Thyroid gland (tissue), 4 donors: ENCODE measurements around the gene GNPDA1. TPM values are rescaled to one million over a fixed set of nuclear protein-coding genes. Genes with fewer than 3 reads are reported as not detected.

Source experiments
- DNase-seq, 2 donors: peaks; one replicate each; pipeline ENCODE4 v3.0.0-alpha.2; 2019
- H3K27ac ChIP-seq, 3 donors: fragments of 200-600 bp; sonication (generic); 1 replicate in 2 of 3; 2 replicates in 1 of 3; pipeline ENCODE4 v1.5.1; 2016 to 2019; ENCODE audit warnings: mild to moderate bottlenecking in 1 of 3, moderate library complexity in 1 of 3
- H3K27me3 ChIP-seq: fragments of 200-600 bp; sonication (generic); one replicate; pipeline ENCODE4 v1.5.1; 2019
- H3K36me3 ChIP-seq, 2 donors: fragments of 200-600 bp; sonication (generic); one replicate each; pipeline ENCODE4 v1.5.1; 2016 to 2019
- H3K4me1 ChIP-seq, 2 donors: fragments of 200-600 bp; sonication (generic); one replicate each; pipeline ENCODE4 v1.5.1; 2017 to 2019
- H3K4me3 ChIP-seq, 3 donors: fragments of 200-600 bp; sonication (generic); replicated peaks in 1 of 3; 1 replicate in 2 of 3; 2 replicates in 1 of 3; pipeline ENCODE4 v1.5.1; 2016; ENCODE audit warnings: mild to moderate bottlenecking in 1 of 3
- H3K9me3 ChIP-seq: fragments of 200-600 bp; sonication (generic); one replicate; pipeline ENCODE4 v1.5.1; 2017
- POLR2A ChIP-seq, 2 donors: fragments of 450-650 bp; IDR thresholded peaks; one replicate each; pipeline ENCODE4 v1.6.1; 2017; ENCODE audit warnings: antibody characterized with exemption in 2 of 2, mild to moderate bottlenecking in 2 of 2, moderate library complexity in 1 of 2
- WGBS, 2 donors: methylation state at CpG; one replicate each; pipeline ENCODE4 v1.1.5; 2017; 5-methylcytosine and 5-hydroxymethylcytosine counted together
- intact Hi-C: fragments of 100-400 bp; cut with DNase I; formaldehyde crosslinking; loops from one replicate; pipeline ENCODE4 v1.15.1; 2023
- total RNA-seq, 4 donors: library from RNA; depleted of rRNA; stranded (reverse); fragments of >200 nt; gene quantifications; one replicate each; pipeline ENCODE4 v1.2.3, GENCODE V29; 2016
- TF ChIP-seq, protein P1 (sequence below), 6 experiments: fragments of 200-600 bp in 3 of 6; fragments of 450-650 bp in 3 of 6; sonication (generic) in 3 of 6; IDR thresholded peaks; one replicate each; pipeline ENCODE4 v1.5.1; 2016 to 2019; ENCODE audit warnings: antibody characterized with exemption in 6 of 6, mild to moderate bottlenecking in 2 of 6, inconsistent platforms in 1 of 6, moderate library complexity in 1 of 6

The GNPDA1 gene
- total RNA-seq, 4 donors from 2014 or later = 28.8 to 56.3 (median 45.8) TPM

DNA sequence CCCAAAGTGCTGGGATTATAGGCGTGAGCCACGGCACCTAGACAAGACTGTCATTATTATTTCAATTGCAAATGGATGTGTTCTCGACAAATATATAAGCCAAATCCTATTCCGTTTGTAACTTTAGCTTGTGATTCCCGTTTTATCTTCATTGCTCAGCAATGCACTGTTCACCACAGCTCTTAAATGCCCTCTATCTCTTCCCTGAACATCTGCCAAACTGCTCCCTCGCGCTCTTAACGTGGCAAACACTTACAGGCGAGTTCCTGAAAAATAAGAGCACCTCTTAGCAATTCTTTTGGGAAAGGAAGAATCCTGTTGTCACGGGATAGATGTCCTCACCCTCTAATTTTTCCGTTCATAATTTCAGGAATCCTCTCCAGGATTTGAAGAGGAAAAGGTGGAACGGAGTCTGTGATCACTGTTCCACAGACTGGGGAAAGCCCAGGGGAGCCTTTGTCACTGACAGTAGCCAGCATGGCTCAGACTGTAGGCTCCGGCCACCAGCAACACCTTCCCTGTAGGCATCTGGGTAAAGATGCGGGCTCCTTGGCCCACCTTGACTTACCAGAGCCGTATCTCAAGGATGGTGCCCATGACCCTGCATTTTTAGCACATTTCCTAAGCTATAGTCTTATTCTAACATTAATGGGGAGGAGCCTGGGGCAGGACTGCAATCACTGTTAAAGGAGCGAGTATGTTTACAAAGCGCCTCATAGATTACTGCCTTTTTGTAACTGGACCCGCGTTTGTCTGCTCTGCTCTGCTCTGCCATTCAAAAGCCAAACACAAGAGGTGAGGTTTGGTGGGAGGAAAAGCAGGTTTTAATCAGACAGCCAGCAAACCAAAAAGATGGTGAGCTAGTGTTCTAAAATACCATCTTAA, 20.2 kb upstream of the GNPDA1 start:
- H3K27me3 ChIP-seq = no peaks in the 10 kb centered on the region
- H3K4me3 ChIP-seq = no peak overlapping the region
- DNase-seq = no peak
- H3K9me3 ChIP-seq = no peaks in the 10 kb centered on the region
- TF ChIP-seq, protein P1, sequence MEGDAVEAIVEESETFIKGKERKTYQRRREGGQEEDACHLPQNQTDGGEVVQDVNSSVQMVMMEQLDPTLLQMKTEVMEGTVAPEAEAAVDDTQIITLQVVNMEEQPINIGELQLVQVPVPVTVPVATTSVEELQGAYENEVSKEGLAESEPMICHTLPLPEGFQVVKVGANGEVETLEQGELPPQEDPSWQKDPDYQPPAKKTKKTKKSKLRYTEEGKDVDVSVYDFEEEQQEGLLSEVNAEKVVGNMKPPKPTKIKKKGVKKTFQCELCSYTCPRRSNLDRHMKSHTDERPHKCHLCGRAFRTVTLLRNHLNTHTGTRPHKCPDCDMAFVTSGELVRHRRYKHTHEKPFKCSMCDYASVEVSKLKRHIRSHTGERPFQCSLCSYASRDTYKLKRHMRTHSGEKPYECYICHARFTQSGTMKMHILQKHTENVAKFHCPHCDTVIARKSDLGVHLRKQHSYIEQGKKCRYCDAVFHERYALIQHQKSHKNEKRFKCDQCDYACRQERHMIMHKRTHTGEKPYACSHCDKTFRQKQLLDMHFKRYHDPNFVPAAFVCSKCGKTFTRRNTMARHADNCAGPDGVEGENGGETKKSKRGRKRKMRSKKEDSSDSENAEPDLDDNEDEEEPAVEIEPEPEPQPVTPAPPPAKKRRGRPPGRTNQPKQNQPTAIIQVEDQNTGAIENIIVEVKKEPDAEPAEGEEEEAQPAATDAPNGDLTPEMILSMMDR (IDR thresholded peaks at IDR 0.05) = no peak
- no peak for TF ChIP-seq POLR2A (IDR thresholded peaks at IDR 0.05)
- no peaks in the 10 kb centered on the region for H3K36me3 ChIP-seq
- H3K27ac ChIP-seq = no peak overlapping the region
- intact Hi-C loops = no loop called here
- H3K4me1 ChIP-seq = no peaks in the 10 kb centered on the region
- 74 to 78% methylated on average over 19 of the region's 19 CpGs for WGBS, 2 donors

DNA sequence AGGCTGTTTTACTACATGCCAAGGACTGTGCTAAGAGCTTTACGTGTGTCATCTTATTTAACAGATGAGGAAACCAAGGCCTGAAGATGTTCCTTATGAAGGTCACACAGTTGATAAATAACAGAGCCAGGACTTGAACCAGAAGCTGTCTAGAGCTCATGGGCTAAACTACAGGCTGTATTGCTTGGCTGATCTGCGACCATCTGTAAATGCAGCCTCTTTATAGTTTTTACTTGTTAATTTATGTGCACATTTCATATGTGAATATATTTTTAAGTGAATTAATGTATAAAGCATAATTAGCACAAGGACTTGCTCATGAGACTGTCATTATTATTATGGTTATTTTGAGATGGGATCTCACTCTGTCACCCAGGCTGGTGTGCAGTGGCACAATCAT, 19.3 kb upstream of the GNPDA1 start:
- H3K36me3 ChIP-seq = no peaks in the 10 kb centered on the region
- H3K9me3 ChIP-seq = no peaks in the 10 kb centered on the region
- no peak for DNase-seq
- TF ChIP-seq POLR2A (IDR thresholded peaks at IDR 0.05) = no peak
- TF ChIP-seq, protein P1 (IDR thresholded peaks at IDR 0.05) = no peak
- H3K4me1 ChIP-seq = no peaks in the 10 kb centered on the region
- WGBS, 2 donors = 95 to 97% methylated on average over 2 of the region's 2 CpGs
- no peak overlapping the region for H3K4me3 ChIP-seq
- no peak overlapping the region for H3K27ac ChIP-seq
- H3K27me3 ChIP-seq = no peaks in the 10 kb centered on the region
- intact Hi-C loops = no loop called here

DNA sequence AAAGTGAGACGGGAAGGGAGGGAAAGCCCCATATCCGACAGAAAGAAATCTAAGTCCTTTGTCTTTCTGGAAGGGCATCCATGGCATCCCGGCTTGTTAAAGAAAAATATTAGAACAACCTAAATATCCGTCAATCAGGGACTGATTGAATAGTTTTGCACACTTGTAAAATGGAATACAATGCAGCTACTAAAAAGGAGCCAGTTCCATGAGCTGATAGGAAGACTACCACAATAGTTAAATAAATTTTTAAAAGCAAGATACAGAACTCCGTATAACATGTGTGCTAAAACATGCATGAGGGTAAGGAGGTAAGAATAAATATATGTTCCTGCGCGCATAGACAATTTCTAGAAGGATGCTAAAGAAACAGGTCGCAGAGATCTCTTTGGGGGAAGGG, 12.8 kb upstream of the GNPDA1 start:
- no peaks in the 10 kb centered on the region for H3K36me3 ChIP-seq
- H3K27ac ChIP-seq = no peak overlapping the region
- no peak for DNase-seq
- no peaks in the 10 kb centered on the region for H3K9me3 ChIP-seq
- no peaks in the 10 kb centered on the region for H3K4me1 ChIP-seq
- 83 to 86% methylated on average over 7 to 8 of the region's 8 CpGs for WGBS, 2 donors
- TF ChIP-seq, protein P1 (IDR thresholded peaks at IDR 0.05) = no peak
- TF ChIP-seq POLR2A (IDR thresholded peaks at IDR 0.05) = no peak
- intact Hi-C loops = no loop called here
- no peak overlapping the region for H3K4me3 ChIP-seq
- H3K27me3 ChIP-seq = no peaks in the 10 kb centered on the region

DNA sequence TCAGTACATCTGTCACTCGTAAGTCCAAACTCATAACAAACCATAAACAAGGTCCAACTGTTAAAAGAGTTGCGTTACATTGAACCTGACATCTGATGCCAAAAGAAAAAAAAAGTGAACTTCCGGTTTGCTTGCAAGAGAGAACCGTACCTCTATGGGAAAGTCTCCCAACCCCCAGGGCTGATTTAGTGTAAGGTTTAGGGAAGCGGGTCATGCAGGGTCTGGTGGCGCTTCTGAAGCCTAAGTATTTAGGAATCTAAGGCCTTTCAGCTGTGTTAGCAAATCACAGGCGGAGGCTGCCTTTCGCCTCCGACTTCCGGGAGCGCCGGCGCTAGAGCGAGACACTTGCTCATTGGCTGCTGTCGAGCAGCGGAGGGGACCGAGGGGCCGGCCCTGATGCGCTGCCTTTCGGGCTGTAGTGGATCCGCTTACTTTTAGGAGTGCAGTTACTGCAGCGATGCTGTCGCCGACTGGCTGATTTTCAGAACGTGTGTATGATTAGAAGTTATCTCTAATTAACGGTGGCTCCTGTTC, 12.0 kb upstream of the GNPDA1 start:
- TF ChIP-seq, protein P1 (IDR thresholded peaks at IDR 0.05) = no peak
- TF ChIP-seq POLR2A (IDR thresholded peaks at IDR 0.05) = peak in 1 of 2 donors; percentile 63
- Histone ChIP-seq H3K27ac (peak overlapping the region; percentile 77 to 80 (median 79)), H3K36me3 (no peaks in the 10 kb centered on the region), H3K4me1 (no peaks in the 10 kb centered on the region), H3K4me3 (peak overlapping the region; percentile 16 to 33 (median 19)), H3K27me3 (no peaks in the 10 kb centered on the region), H3K9me3 (no peaks in the 10 kb centered on the region)
- 1% methylated on average over 26 of the region's 26 CpGs for WGBS, 2 donors
- intact Hi-C loops = no loop called here
- peak; percentile 87 to 89 for DNase-seq

DNA sequence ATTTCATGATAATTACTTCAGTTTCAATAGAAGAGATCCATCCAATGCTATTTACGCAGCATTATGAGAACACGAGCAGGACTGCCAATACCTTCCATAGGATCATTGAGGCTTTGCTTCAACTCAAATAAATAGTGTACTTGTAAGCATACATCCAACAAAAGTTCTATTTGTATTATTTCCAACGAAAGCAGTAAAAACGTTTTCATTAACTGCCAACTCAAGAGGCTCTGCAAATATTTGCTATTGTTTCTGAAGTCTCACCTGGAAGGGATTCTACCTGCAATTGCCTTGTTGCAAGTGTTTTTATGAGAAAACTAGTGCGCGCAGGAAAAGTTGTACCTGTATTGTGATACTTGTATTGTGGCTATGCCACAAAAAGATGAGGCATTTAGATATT, 11.0 kb upstream of the GNPDA1 start:
- no peaks in the 10 kb centered on the region for H3K4me1 ChIP-seq
- H3K36me3 ChIP-seq = no peaks in the 10 kb centered on the region
- intact Hi-C loops = no loop called here
- no peak for DNase-seq
- H3K27me3 ChIP-seq = no peaks in the 10 kb centered on the region
- no peak overlapping the region for H3K4me3 ChIP-seq
- H3K9me3 ChIP-seq = no peaks in the 10 kb centered on the region
- WGBS, 2 donors = 73 to 80% methylated on average over 6 of the region's 6 CpGs
- no peak overlapping the region for H3K27ac ChIP-seq
- TF ChIP-seq, protein P1 (IDR thresholded peaks at IDR 0.05) = no peak
- no peak for TF ChIP-seq POLR2A (IDR thresholded peaks at IDR 0.05)
